HFFc6 (cell line): ENCODE measurements around the gene RBMS1. TPM values are rescaled to one million over a fixed set of nuclear protein-coding genes. Genes with fewer than 3 reads are reported as not detected.

Experiments
- DNase-seq: peaks from one replicate; pipeline ENCODE4 v3.0.0-alpha.2; 2018
- H3K27ac Mint-ChIP-seq: 2 replicates; pipeline ENCODE4 v1.8.0; 2020; ENCODE audit warnings: mild to moderate bottlenecking, mixed read lengths
- H3K27me3 Mint-ChIP-seq: 2 replicates; pipeline ENCODE4 v1.8.0; 2021; ENCODE audit warnings: mild to moderate bottlenecking, moderate library complexity, mixed read lengths; ENCODE audit not compliant: insufficient read depth
- H3K36me3 Mint-ChIP-seq: 2 replicates; pipeline ENCODE4 v1.8.0; 2021; ENCODE audit warnings: low read depth, mixed read lengths
- H3K4me1 Mint-ChIP-seq: 2 replicates; pipeline ENCODE4 v1.8.0; 2020; ENCODE audit warnings: low read depth, mixed read lengths
- H3K4me3 Mint-ChIP-seq: 2 replicates; pipeline ENCODE4 v1.8.0; 2020; ENCODE audit warnings: mild to moderate bottlenecking, moderate library complexity, mixed read lengths
- H3K9me3 Mint-ChIP-seq: 2 replicates; pipeline ENCODE4 v1.8.0; 2020; ENCODE audit warnings: mild to moderate bottlenecking, mixed read lengths
- total RNA-seq, 6 experiments: library from RNA; stranded (reverse); fragmentation: NEBNext Ultra II Directional; extraction: Animal tissue kit (Norgen Biotek cat#: 25700); gene quantifications; 2 replicates in 1 of 6; 3 replicates in 5 of 6; pipeline ENCODE4 v1.2.3, GENCODE V29; 2021
- TF ChIP-seq, protein P1 (sequence below): fragments of 200-600 bp; sonication (generic); IDR thresholded peaks from 2 replicates; pipeline ENCODE4 v1.5.0; 2021; ENCODE audit warnings: antibody characterized with exemption, mild to moderate bottlenecking

The RBMS1 gene
- total RNA-seq, 6 experiments from 2014 or later = 88.7 to 111 (median 96.1) TPM

DNA sequence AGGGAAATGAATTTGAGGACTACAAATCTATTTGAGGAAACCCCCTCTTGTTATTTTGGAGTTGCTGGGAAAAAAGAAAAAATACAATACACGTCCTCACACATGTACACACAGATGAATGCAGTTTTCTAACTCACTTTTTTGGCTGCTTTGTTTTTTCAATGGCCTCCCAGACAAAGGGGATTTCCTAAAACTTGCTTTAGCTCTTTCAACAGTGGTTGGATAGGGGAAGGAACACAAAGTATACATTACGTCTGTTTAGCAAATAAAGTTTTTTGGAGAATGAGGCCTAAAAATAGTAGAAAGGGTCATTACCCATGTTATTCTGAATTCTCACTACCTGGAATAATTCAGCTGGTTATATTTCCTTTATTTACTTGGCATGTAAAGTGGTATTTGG, 168.2 kb downstream of the RBMS1 start:
- Mint-ChIP-seq H3K4me3 (no peak overlapping the region), H3K27me3 (peaks cover 3% of the 10 kb centered on the region; the same call in 1 of the 2 replicates), H3K27ac (peak overlapping the region; percentile 55), H3K36me3 (peaks cover 20% of the 10 kb centered on the region), H3K4me1 (peaks cover 90% of the 10 kb centered on the region), H3K9me3 (no peaks in the 10 kb centered on the region)
- TF ChIP-seq, protein P1, sequence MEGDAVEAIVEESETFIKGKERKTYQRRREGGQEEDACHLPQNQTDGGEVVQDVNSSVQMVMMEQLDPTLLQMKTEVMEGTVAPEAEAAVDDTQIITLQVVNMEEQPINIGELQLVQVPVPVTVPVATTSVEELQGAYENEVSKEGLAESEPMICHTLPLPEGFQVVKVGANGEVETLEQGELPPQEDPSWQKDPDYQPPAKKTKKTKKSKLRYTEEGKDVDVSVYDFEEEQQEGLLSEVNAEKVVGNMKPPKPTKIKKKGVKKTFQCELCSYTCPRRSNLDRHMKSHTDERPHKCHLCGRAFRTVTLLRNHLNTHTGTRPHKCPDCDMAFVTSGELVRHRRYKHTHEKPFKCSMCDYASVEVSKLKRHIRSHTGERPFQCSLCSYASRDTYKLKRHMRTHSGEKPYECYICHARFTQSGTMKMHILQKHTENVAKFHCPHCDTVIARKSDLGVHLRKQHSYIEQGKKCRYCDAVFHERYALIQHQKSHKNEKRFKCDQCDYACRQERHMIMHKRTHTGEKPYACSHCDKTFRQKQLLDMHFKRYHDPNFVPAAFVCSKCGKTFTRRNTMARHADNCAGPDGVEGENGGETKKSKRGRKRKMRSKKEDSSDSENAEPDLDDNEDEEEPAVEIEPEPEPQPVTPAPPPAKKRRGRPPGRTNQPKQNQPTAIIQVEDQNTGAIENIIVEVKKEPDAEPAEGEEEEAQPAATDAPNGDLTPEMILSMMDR = no peak
- no peak for DNase-seq

DNA sequence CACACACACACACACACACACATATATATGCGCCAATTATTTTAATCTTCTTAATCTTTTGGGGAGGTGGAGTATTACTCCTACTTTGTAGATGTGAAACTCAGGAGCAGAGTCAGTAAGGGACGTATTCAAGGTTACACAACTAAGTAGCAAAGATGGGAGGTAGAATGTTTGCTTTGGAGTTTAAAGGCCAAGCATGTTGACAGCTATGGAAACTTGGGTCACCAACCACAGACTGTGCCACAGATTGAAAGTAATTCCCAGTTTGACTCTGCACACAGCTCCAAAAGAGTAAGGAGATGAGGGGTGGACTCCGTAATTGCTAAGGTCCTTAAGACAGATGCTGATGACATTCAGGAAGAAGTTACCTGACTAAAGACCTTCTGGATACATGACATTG, 168.7 kb downstream of the RBMS1 start:
- TF ChIP-seq, protein P1 = no peak
- Mint-ChIP-seq H3K4me3 (no peak overlapping the region), H3K4me1 (peaks cover 90% of the 10 kb centered on the region), H3K9me3 (no peaks in the 10 kb centered on the region), H3K36me3 (peaks cover 18% of the 10 kb centered on the region), H3K27me3 (peaks cover 3% of the 10 kb centered on the region; the same call in 1 of the 2 replicates), H3K27ac (peak overlapping the region; percentile 55)
- no peak for DNase-seq

DNA sequence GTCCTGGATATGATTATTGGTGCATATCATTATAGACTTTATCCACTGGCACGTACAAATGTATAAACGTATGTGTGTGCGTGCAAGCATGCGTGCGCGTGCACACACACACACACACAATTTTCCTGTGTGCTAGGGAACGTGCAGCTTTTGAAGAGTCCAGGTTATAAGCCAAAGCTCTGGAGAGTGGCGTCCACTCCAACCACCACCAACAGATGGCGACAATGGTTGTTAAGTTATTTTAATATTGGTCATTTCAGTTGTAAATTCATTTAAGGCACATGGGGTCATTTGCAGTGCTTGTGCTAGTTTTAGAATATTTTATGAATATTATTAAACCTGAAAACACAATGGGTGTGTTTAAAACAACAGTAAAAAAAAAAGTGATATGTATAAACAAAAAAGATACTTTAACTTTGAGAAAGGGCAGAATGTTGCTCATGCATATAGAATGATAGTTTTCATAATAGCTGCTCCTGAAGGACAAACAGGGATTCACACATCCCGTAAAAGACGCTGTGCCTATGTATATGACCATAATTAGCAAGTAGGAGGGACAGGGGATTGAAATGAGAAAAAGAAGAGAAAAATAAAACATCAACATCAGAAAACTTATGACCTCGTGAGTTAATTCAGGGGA, 169.3 kb downstream of the RBMS1 start:
- H3K36me3 Mint-ChIP-seq = peaks cover 14% of the 10 kb centered on the region
- peaks cover 2% of the 10 kb centered on the region; the same call in 1 of the 2 replicates for H3K27me3 Mint-ChIP-seq
- peak overlapping the region; percentile 17; the same call in 1 of the 2 replicates for H3K27ac Mint-ChIP-seq
- TF ChIP-seq, protein P1 = peak; percentile 86
- DNase-seq = peak; percentile 48
- no peak overlapping the region for H3K4me3 Mint-ChIP-seq
- H3K4me1 Mint-ChIP-seq = peaks cover 84% of the 10 kb centered on the region
- no peaks in the 10 kb centered on the region for H3K9me3 Mint-ChIP-seq

DNA sequence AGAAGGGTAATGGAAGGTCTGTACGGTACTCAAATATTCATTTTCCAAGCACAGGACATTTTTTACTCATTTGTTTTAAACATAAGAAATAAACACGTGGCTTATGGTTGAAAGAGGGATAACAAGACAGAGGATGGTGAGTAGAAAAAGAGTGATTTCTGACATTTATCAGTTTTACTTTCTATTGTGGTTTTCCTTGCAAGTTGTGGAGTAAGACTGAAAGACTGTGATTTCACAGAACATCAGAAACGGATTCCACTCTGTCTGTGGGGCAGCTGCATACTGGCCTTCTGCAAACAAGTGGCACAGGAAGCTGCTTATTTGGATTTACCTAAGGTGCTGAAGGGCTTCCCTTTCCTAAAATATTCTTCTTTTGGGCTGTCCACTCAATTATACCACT, 171.3 kb downstream of the RBMS1 start:
- H3K4me3 Mint-ChIP-seq = no peak overlapping the region
- H3K9me3 Mint-ChIP-seq = no peaks in the 10 kb centered on the region
- peaks cover 20% of the 10 kb centered on the region for H3K36me3 Mint-ChIP-seq
- TF ChIP-seq, protein P1 = no peak
- no peak for DNase-seq
- peak overlapping the region; percentile 16; the same call in 1 of the 2 replicates for H3K27ac Mint-ChIP-seq
- peaks cover 73% of the 10 kb centered on the region for H3K4me1 Mint-ChIP-seq
- H3K27me3 Mint-ChIP-seq = peaks cover 2% of the 10 kb centered on the region; the same call in 1 of the 2 replicates

DNA sequence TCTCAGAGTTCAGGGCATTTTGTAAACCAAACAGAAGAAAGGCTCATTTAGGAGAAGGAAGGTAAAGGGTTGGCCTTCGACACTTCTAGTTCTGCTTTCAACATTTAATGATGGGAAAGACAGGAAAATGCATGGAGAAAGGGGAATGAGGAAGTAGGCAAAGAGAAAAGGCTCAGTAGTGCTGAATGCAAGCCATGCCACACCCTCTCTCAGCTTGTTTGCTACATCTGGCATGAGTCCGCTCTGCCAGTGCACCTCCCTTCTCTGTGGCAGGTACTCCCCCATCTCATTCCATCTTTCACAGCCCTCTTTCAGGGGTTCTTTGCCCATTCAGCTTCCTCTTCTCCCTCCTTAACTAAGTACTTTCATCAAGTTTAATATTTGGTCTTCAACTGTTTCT, 172.6 kb downstream of the RBMS1 start:
- peaks cover 33% of the 10 kb centered on the region for H3K36me3 Mint-ChIP-seq
- TF ChIP-seq, protein P1 = no peak
- peaks cover 2% of the 10 kb centered on the region; the same call in 1 of the 2 replicates for H3K27me3 Mint-ChIP-seq
- peaks cover 75% of the 10 kb centered on the region for H3K4me1 Mint-ChIP-seq
- H3K27ac Mint-ChIP-seq = peak overlapping the region; percentile 59
- no peak for DNase-seq
- no peaks in the 10 kb centered on the region for H3K9me3 Mint-ChIP-seq
- H3K4me3 Mint-ChIP-seq = no peak overlapping the region
